Left forelimb (tissue), 1 donor: ENCODE measurements around the gene CDC42SE2.
"Not testable (repeated sequence)": the region's sequence is repeated elsewhere in the genome, so short reads cannot be mapped to it uniquely, and the experiment has no call there.

Experiments
- DNase-seq: peaks from one replicate; pipeline ENCODE4 v3.0.0-alpha.2; 2018; ENCODE audit warnings: low spot score

CDC42SE2 gene

DNA sequence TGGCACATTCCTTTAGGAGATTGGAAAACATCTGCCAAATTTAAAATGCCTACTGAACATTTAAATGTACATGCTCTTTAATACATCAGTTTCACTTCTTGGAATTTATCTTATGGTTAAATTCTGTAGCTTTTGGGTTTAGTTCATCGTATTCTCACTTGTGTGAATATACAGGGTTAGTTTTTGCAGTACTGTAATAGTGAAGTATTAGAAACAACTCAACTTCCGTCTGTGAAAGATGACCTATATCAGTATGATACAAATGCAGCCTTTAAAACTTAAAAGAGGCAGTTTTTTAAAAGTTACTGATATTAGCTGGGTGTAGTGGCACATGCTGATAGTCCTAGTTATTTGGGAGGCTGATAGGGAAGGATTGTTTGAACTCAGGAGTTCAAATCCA is 57.2 kb downstream of the CDC42SE2 start:
- no peak for DNase-seq

DNA sequence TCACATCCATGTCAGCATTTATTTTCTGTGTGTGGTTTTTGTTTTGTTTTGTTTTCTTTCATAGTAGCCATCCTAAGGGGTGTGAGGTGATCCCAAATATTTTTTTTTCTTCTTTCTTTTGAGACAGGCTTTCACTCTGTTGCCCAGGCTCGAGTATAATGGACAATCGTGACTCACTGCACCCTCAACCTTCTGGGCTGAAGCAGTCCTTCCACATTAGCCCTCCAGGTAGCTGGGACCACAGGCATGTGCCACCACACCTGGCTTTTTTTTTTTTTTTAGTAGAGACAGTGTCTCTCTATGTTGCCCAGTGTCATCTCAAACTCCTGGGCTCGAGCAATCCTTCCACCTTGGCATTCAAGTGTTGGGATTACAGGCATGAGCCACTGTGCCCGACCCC is 59.1 kb downstream of the CDC42SE2 start:
- DNase-seq: no peak

DNA sequence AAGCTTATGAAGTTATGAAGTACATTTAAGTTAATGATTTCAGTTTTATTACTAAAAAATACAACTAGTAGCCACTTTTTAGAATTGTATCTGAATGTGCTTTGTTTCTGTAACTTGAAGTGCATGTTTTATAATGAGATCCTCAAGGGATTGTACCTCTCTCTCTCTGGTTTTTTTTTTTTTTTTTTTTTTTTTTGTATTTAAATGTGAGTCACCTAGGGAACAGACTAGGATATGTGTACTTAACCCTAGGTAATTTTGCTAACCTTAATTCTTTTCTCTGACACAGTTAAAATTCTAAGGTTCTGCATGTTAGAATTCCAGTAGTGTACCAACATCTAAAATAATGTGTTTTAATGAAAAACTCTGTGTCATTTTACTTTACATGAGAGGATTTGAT is 59.5 kb downstream of the CDC42SE2 start:
- DNase-seq: no peak

DNA sequence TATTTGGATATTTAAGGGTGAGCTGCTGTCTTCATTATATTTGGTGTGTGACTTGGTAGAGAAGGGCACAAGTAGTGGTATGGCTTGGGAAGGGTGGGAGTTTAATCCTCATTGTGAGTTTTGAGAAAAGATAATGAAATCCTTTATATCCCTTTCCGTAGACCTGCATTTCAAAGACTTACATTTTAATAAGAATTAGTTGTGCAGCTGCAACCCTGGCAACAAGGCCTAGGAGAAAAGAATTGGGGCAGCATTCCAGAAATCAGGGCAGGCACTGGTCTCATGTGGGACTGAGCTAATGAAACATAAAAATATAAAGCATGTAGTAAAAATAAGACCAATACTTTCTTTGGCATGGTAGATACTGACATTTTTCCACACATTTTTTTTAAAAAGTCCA is 60.5 kb downstream of the CDC42SE2 start:
- DNase-seq: no peak

DNA sequence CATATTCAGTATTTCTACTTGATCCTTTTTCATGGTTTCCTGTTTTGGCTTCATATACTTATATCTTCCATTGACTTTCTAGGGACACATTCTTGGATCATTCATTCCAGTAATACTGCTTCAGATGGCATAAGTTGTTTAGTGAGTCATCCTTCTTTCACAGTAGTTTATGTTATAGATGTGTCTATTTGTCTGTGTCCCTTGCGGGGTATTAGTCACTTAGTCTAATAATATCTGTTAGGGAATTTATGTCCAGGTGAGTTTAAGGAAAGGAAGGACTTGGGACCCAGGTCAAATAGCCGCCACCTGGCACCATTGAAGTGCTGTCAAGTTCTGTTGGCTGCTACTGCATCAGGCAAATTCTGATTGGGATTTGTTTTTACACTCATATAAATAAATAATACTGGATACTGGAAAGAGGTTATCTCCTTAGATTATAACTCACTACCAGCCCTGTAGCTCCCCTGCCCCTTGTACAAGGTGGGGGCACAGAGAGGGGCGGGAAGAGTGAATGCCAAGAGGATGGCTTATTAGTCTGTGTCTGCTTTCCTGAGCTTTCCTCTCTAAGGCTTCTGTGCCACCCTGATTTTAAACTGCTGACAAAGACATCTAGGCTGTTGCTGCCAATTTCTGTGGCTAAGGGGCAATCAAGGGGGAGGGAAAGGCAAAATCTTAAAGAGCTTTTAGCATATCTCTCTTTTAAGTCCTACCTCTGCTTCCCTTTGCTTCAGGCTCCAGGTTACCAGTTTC is 64.9 kb downstream of the CDC42SE2 start:
- DNase-seq: no peak

DNA sequence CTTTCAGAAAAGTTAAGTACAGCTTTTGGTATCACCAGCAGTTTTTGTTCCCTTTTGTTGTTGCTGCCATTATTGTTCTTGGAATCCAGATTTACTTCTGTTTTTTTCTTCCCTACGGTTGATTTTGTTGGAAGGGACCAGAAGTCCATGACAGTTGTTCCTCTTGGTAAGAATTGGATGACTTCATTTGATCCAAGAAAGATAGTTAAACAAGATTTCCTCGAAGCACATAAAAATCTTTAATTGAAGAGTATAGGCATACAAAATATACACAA is 65.4 kb downstream of the CDC42SE2 start:
- DNase-seq: no peak

DNA sequence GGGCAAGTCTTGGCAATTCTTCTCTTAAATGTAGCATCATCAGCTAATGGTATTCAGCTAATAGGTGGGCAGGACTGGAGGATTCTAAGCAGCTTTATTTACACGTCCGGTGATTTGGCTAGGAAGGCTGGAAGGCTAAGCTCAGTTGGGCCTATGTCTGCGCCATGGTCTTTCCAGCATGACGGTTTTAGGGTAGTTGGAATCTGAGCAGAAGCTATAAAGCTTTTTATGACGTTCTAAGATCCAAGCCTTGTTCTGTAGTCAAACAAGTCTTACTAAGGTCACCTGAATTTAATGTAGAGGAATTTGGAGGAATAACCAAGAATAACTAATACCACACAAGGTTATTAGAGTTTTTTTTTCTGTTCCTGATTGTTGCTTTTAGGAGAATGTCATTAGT is 66.2 kb downstream of the CDC42SE2 start:
- no peak for DNase-seq

DNA sequence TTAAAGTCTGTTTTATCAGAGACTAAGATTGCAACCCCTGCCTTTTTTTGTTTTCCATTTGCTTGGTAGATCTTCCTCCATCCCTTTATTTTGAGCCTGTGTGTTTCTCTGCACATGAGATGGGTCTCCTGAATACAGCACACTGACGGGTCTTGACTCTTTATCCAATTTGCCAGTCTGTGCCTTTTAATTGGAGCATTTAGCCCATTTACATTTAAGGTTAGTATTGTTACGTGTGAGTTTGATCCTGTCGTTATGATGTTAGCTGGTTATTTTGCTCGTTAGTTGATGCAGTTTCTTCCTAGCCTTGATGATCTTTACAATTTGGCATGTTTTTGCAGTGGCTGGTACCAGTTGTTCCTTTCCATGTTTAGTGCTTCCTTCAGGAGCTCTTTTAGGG is 71.9 kb downstream of the CDC42SE2 start:
- DNase-seq: not testable (repeated sequence)

DNA sequence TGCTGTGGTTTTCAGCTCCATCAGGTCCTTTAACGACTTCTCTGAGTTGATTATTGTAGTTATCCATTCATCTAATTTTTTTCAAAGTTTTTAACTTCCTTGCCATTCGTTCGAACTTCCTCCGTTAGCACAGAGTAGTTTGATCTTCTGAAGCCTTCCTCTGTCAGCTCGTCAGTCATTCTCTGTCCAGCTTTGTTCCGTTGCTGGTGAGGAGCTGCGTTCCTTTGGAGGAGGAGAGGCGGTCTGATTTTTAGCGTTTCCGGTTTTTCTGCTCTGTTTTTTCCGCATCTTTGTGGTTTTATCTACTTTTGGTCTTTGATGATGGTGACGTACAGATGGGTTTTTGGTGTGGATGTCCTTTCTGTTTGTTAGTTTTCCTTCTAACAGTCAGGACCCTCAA is 72.9 kb downstream of the CDC42SE2 start:
- DNase-seq: not testable (repeated sequence)

DNA sequence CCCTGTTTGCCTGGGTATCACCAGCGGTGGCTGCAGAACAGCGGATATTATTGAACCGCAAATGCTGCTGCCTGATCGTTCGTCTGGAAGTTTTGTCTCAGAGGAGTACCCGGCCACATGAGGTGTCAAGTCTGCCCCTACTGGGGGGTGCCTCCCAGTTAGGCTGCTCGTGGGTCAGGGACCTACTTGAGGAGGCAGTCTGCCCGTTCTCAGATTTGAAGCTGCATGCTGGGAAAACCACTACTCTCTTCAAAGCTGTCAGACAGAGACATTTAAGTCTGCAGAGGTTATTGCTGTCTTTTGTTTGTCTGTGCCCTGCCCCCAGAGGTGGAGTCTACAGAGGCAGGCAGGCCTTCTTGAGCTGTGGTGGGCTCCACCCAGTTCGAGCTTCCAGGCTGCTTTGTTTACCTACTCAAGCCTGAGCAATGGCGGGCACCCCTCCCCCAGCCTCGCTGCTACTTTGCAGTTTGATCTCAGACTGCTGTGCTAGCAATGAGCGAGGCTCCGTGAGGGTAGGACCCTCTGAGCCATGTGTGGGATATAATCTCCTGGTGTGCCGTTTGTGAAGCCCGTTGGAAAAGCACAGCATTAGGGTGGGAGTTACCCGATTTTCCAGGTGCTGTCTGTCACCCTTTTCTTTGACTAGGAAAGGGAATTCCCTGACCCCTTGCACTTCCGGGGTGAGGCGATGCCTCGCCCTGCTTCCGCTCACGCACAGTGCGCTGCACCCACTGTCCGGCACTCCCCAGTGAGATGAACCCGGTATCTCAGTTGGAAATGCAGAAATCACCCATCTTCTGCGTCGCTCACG is 73.6 kb downstream of the CDC42SE2 start:
- DNase-seq: not testable (repeated sequence)

DNA sequence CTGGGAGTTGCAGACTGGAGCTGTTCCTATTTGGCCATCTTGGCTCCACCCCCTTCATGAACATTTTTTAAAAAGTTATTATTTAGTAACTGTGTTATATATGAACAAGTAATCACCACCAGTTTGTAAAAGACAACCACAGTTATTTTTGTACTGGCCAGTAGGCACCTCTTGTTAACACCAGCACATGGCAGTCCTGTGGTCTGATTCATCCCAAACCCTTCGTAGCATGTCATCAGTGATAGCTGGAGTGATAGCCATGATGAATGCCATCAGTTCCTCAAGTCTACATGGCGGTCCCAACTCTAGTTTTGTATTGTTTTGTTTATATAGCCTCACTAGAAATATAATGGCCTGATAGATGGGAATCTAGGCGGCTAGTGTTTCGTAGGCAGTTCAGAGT is 74.2 kb downstream of the CDC42SE2 start:
- DNase-seq: no peak

DNA sequence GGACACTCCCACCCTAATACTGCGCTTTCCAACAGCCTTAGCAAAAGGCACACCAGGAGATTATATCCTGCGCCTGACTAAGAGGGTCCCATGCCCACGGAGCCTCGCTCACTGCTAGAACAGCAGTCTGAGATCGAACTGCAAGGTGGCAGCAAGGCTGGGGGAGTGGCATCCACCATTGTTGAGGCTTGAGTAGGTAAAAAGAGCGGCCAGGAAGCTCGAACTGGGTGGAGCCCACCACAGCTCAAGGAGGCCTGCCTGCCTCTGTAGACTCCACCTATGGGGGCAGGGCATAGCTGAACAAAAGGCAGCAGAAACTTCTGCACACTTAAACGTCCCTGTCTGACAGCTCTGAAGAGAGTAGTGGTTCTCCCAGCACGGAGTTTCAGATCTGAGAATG is 80.4 kb downstream of the CDC42SE2 start:
- DNase-seq: not testable (repeated sequence)

DNA sequence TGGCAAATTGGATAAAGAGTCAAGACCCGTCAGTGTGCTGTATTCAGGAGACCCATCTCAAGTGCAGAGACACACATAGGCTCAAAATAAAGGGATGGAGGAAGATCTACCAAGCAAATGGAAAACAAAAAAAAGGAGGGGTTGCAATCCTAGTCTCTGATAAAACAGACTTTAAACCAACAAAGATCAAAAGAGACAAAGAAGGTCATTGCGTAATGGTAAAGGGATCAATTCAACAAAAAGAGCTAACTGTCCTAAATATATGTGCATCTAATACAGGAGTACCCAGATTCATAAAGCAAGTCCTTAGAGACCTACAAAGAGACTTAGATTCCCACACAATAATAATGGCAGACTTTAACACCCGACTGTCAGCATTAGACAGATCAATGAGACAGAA is 82.4 kb downstream of the CDC42SE2 start:
- DNase-seq: not testable (repeated sequence)

DNA sequence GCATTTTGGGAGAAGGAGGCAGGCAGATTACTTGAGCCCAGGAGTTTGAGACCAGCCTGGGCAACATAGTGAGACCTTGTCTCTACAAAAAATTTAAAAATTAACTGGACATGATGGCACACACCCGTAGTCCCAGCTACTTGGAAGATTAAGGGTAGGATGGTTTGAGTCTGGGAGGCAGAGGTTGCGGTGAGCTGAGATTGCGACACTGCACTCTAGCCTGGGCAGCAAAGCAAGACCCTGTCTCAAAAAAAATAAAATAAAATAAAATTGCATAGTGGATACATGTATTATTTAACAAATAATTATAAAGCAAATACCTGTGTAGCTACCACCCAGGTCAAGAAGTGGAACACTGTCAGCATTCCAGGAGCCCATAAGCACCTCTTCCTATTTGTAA is 90.1 kb downstream of the CDC42SE2 start:
- no peak for DNase-seq

DNA sequence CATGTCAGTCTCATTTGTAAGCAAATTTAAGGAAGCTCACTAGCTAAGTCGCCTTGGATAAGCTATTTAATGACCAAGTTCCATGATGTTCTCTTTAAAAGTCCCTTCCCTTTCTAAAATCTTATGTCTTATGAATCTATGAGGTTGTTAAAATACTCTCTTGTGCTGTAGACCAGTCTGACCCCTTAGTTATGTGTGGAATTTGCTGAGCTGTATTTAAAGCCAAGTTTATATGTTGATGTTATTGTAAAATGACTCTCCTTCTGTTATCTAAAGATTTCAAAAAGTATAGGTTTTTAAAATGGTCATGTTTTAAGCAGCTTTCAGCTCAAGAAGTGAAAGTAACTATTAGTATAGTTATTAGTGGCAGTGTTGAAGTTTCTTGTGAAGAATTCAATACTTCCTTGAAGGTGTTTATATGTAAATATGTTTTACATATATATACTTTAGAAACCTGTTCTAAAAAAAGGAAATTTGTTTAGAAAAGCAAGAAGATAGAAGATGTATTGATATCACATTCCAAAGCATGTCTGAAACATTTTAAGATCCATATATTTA is 92.2 kb downstream of the CDC42SE2 start:
- no peak for DNase-seq

DNA sequence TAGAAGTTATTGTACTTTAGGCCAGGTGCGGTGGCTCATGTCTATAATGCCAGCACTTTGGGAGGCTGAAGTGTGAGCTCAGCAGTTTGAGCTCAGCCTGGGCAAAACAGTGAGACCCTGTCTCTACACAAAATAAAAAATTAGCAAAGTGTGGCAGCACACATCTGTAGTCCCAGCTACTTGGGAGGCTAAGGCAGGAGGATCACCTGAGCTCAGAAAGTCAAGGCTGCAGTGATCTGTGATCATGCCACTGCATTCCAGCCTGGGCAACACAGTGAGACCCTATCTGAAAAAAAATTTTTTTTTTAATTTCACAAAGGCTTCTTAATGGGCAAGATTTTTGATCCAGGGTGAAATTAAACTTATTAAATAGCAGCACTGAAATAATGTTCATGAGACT is 92.8 kb downstream of the CDC42SE2 start:
- DNase-seq: no peak

DNA sequence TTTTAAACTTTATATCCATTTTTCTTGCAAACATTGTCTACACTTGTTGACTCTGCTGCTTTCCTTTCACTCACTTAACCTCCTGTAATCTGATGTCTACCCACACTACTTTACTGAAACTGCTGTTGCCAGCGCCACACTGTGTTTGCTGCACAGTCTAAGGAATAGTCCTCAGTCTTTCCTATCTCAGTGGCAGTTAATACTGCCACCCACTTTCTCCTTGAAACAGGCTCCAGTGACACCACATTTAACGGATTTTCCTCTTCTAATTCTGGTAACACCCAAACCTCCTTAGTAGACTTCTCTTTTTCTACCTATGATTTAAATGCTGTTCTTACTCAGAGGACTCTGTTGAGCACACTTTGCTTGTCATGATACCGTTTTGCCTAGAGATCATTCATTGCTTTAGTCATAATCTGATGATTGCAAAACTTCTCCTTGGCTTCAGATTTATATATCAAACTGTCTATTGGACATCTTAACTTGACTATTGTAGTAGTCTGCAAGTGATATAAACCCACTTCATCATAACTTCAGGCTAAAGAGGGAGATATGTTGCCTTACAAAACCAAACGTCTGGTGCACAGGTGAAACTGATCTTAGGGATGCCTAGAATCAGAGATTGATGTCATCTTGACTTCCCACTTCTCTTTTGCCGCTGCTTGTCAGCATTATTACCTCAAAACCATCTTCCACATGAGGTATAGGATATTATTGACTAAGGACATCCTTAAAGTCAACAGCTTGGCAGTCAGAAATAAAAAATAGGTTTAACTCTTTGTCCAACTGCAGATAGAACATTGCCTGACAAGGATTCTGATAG is 94.1 kb downstream of the CDC42SE2 start:
- no peak for DNase-seq

DNA sequence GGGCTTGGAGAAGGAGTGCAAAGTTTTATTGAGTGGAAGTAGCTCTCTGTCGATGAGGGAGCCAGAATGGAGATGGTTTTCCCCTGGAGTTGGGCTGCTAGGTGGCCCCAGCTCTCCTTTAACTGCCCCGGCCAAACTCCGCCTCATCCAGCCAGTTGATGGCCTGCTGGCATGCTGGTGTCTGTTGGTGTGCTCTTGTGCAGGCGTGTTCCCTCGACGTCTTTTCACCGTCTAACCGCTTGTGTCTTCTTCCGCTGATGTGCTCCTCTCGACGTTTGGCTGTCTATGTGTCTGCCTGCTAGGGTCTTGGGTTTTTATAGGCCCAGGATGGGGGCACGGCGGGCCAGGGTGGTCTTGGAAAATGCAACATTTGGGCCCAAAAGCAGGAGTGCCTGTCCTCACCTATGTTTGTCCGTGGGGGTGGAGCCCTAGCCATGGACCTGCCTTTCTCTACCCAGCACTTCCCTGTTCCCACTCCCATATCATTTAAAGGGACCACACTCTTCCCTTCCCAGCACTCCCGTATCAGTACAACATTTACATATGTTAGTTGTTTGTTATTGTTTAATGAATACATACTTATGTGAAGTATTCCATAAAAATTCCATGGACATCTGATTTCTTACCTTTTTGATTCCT is 97.9 kb downstream of the CDC42SE2 start:
- no peak for DNase-seq

DNA sequence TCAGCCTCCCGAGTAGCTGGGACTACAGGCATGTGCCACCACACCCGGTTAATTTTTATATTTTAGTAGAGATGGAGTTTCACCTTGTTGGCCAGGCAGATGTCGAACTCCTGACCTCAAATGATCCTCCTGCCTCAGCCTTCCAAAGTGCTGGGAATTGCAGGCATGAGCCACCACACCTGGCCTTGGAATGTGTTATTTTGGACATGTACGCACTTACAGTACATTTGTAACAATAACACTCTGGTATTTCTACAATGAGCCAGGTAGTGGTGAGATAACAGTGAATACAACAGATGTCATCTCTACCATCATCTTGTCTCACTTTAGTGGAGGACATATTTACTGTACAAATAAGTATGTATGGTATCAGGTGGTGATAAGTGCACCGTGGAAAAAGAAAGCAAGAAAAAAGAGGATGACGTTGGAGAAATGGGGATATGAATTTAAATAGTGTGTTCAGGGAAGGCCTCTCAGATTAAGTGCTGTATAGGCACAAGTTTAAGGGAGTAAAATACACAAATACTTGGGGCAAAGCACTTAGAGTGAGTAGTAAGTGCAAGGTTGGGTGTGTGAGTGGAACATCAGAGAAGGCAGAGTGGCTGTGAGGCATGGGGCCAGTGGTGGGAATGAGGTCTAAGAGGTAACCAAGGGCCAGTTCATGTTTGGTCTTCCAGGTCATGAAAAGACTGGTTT is 100.1 kb downstream of the CDC42SE2 start:
- no peak for DNase-seq

DNA sequence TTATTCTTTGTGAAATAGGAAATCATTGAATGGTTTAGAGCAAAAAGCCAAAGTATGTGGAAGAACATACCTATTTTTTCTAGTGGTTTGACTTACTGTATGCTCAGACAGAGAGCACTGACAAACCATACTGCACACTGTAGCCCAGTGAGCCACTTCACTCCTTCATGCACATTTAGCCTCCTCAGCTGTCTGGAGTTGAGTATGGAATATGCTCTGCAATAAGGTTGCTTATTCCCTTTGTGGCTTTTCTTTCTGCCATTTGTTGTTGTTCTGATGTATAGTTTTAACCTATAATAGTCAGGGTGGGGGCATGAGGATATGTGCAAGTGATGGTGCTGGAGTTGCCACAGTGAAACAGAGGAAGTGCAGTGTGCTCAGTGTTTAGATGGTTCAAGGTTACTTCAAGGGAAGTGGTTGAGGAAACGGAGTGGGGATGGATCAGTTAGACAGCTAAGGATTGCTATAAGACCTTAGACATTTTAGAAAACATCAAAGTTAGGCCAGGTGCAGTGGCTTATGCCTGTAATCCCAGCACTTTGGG is 100.7 kb downstream of the CDC42SE2 start:
- no peak for DNase-seq

DNA sequence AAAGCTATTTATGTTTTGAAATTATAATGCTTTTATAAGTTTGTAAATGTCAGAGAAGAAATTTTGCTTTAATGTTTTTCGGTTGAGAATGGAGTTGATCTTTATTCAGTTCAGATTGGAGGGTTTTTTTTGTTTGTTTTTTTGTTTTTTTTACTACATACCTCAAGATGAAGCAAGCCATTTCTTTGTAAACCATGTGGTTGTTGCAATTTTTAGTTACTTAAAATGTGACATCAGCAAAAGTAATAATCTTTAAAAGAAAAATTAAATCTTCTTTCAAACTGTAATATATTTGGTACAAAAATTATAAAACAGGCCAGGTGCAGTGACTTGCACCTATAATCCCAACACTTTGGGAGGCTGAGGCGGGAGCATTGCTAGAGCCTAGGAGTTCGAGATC is 102.6 kb downstream of the CDC42SE2 start:
- no peak for DNase-seq
